Neuron (in vitro differentiated cells): ENCODE measurements around the gene SLC2A4.

ENCODE experiments used
- H2AFZ ChIP-seq: one replicate; pipeline ENCODE4 v1.6.1; 2013; ENCODE audit warnings: low read depth, mild to moderate bottlenecking, inconsistent platforms, low read length, moderate library complexity
- H3K27me3 ChIP-seq: one replicate; pipeline ENCODE4 v1.6.1; 2013; ENCODE audit warnings: low read length; ENCODE audit not compliant: insufficient read depth
- H3K36me3 ChIP-seq: one replicate; pipeline ENCODE4 v1.6.1; 2013; ENCODE audit warnings: low read length; ENCODE audit not compliant: insufficient read depth
- H3K4me1 ChIP-seq: one replicate; pipeline ENCODE4 v1.6.1; 2013; ENCODE audit warnings: low read length; ENCODE audit not compliant: insufficient read depth
- H3K4me3 ChIP-seq: 2 replicates; pipeline ENCODE4 v1.5.1; 2013; ENCODE audit warnings: mild to moderate bottlenecking, low read length, moderate library complexity
- H3K9me3 ChIP-seq: one replicate; pipeline ENCODE4 v1.6.1; 2013; ENCODE audit warnings: low read length

SLC2A4 gene

DNA sequence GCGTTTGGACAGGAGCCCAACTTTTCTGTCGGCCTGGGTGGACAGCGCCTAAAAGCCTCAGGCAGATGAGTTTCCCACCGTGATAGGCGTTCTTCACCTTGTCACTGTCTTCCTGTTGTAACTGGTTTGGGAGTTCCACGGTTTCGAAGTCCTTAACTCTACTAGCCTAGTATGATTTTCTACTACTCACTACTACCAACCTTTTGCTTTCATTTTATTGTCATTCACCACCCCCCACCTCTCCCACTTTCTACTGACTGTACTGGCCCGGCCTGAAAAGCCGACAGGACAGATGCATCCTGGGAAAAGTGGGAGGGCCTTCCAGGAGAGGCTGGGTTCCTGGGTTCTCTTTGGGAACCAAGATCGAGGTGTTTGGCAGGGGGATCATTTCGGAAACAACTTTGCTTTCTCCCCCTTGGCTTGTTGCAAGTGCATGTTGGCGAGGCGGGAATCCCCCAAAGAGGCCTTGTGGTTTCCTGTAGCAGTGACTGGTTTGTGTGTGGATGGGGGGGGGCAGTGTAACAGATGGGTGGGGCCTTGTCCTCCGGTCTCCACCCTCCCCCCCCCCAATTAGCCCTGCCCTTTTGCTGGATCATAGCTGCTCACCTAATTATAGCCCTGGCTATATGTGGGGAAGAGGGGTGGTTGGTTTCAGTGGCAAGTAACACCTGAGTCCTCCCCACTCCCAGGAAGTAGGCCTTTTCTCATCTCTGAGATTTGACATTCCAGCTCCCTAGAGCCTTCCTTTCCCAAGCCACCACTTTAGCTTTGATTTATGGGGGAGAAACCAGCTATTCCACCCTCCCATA, 27.3 kb downstream of the SLC2A4 start:
- H3K4me1 ChIP-seq = peaks cover 13% of the 10 kb centered on the region
- no peaks in the 10 kb centered on the region for H3K9me3 ChIP-seq
- H3K36me3 ChIP-seq = peaks cover 38% of the 10 kb centered on the region
- H2AFZ ChIP-seq = no peak overlapping the region
- no peaks in the 10 kb centered on the region for H3K27me3 ChIP-seq
- peak overlapping the region; percentile 90 for H3K4me3 ChIP-seq

DNA sequence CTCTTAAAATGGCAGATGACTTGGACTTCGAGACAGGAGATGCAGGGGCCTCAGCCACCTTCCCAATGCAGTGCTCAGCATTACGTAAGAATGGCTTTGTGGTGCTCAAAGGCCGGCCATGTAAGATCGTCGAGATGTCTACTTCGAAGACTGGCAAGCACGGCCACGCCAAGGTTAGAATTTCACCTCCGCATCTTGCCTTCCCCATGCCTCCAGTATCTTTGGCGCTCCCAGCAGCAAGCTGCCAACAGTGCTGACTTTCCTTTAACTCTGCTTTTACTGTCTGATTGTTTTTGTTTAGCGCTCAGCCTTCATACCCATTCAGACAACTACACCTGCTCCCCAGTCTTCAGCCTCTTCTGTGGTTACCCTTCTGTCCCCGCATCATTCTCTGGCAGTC, 28.1 kb downstream of the SLC2A4 start:
- no peaks in the 10 kb centered on the region for H3K9me3 ChIP-seq
- H3K4me3 ChIP-seq = peak overlapping the region; percentile 90
- H3K4me1 ChIP-seq = peaks cover 20% of the 10 kb centered on the region
- H3K27me3 ChIP-seq = no peaks in the 10 kb centered on the region
- no peak overlapping the region for H2AFZ ChIP-seq
- H3K36me3 ChIP-seq = peaks cover 41% of the 10 kb centered on the region

- H3K27me3 ChIP-seq = no peaks in the 10 kb centered on the region
- H2AFZ ChIP-seq = no peak overlapping the region
- H3K4me1 ChIP-seq = peaks cover 30% of the 10 kb centered on the region
- H3K36me3 ChIP-seq = peaks cover 48% of the 10 kb centered on the region
- H3K9me3 ChIP-seq = no peaks in the 10 kb centered on the region
- H3K4me3 ChIP-seq = no peak overlapping the region
Observed at GRCh38 chr17:7311110-7311705, 29.7 kb downstream of the SLC2A4 start.

DNA sequence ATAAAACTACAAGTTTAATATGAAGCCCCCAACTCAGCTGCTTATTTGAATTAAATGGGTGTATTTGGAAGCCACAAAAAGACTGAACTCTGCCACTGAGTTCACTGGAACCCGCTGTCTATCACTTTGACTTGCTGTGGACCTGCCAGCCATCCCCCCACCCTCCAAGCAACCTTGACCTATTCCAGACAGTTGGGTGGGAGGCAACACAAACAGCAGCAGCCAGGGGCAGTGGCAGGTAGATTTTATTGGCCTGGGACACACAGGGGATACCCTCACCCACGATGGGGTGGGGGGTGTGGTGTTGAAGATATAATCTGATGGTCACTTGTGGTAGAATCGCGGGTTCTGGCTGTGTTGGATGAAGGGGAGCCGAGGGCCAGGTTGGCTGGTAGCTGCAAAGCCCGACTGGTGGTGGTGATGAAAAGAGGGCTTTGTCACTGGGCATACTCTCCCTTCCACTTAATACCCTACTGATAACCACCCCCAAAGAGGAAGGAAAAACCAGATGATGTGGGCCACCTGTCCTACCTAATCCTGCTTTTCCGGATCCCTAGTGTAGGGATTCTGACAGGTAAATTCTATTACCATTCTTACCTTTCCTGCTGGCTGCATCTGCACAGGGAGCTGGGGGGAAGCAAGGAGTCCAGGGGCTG, 31.0 kb downstream of the SLC2A4 start:
- Histone ChIP-seq H3K4me1 (peaks cover 30% of the 10 kb centered on the region), H3K4me3 (no peak overlapping the region), H3K36me3 (peaks cover 58% of the 10 kb centered on the region)

GRCh38 chr17:7313088-7313889, 31.8 kb downstream of the SLC2A4 start:
- H3K4me1 ChIP-seq = peaks cover 30% of the 10 kb centered on the region
- H3K9me3 ChIP-seq = no peaks in the 10 kb centered on the region
- peak overlapping the region; percentile 5 for H3K4me3 ChIP-seq
- no peak overlapping the region for H2AFZ ChIP-seq
- no peaks in the 10 kb centered on the region for H3K27me3 ChIP-seq
- peaks cover 65% of the 10 kb centered on the region for H3K36me3 ChIP-seq

More for the DNA sequence above, 31.0 kb downstream of the SLC2A4 start:
- Histone ChIP-seq H3K27me3 (no peaks in the 10 kb centered on the region), H2AFZ (no peak overlapping the region), H3K9me3 (no peaks in the 10 kb centered on the region)

GRCh38 chr17:7313890-7314718, 32.6 kb downstream of the SLC2A4 start:
- Histone ChIP-seq H3K36me3 (peaks cover 73% of the 10 kb centered on the region), H3K4me3 (peak overlapping the region; percentile 92), H3K9me3 (no peaks in the 10 kb centered on the region), H3K27me3 (no peaks in the 10 kb centered on the region), H2AFZ (no peak overlapping the region), H3K4me1 (peaks cover 26% of the 10 kb centered on the region)

GRCh38 chr17:7314719-7315569, 33.4 kb downstream of the SLC2A4 start, which contains the start of gene GPS2:
TSS of gene GPS2 (minus strand) at chr17:7315360. CDS start at chr17:7315052, 308 bp downstream.
- Histone ChIP-seq H3K4me3 (peak within 1 kb of the TSS; percentile 92), H3K4me1 (peaks cover 23% of the 10 kb centered on the region), H3K36me3 (peaks cover 71% of the 10 kb centered on the region), H3K27me3 (no peaks in the 10 kb centered on the region), H3K9me3 (no peaks in the 10 kb centered on the region), H2AFZ (peak within 1 kb of the TSS; percentile 58)

GRCh38 chr17:7315570-7316235, 34.2 kb downstream of the SLC2A4 start:
- Histone ChIP-seq H3K27me3 (no peaks in the 10 kb centered on the region), H2AFZ (peak overlapping the region; percentile 58), H3K36me3 (peaks cover 69% of the 10 kb centered on the region), H3K4me3 (peak overlapping the region; percentile 92), H3K4me1 (peaks cover 23% of the 10 kb centered on the region), H3K9me3 (no peaks in the 10 kb centered on the region)

- Histone ChIP-seq H3K4me1 (peaks cover 23% of the 10 kb centered on the region), H2AFZ (no peak overlapping the region), H3K4me3 (no peak overlapping the region), H3K36me3 (peaks cover 73% of the 10 kb centered on the region), H3K27me3 (no peaks in the 10 kb centered on the region), H3K9me3 (no peaks in the 10 kb centered on the region)
Observed at GRCh38 chr17:7317161-7317803, 35.8 kb downstream of the SLC2A4 start.

DNA sequence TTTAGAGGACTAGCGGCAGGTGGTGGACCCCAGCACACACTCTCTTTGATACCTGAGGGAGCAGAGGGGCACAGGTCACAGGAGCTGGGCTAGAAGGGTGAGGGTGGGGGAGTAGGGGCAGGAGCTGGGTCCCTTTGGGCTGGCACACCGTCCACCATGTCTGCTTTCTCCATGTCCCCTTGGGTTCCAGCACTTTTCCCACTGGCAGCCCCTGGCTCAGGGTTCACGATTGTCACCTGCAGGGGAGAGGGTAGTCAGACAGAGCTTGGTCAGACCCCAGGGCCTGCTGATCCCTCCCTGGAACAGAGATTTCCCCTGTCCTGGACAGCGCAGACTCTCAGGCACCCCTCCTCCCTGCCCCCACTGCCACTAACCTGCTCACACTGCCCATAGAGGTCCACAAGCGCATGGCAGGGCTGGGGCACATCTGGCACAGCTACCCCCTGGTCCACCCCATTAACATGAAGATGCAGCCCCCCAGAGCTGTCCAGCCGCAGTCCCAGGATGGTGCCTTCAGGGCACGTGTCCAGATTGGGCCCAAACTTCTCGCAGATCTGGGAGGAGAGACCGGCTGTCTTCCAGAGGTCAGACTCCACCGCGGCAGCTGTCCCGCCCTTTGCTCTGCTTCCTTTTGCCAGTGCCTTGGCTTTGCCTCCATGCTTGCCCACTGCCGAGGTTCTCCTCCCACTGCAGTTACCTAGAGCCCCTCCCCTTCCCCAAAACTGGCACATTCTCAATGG, 36.8 kb downstream of the SLC2A4 start:
- H3K27me3 ChIP-seq = no peaks in the 10 kb centered on the region
- H3K4me1 ChIP-seq = peaks cover 20% of the 10 kb centered on the region
- H3K9me3 ChIP-seq = no peaks in the 10 kb centered on the region
- H3K4me3 ChIP-seq = no peak overlapping the region
- no peak overlapping the region for H2AFZ ChIP-seq
- H3K36me3 ChIP-seq = peaks cover 73% of the 10 kb centered on the region
